CD4-positive, alpha-beta memory T cell (primary cell): Measurements from ENCODE around the gene COG7. TPM values are rescaled to one million over a fixed set of nuclear protein-coding genes. Genes with fewer than 3 reads are reported as not detected.
"Not testable (repeated sequence)": the region's sequence is repeated elsewhere in the genome, so short reads cannot be mapped to it uniquely, and the experiment has no call there.

Experiments used
- CTCF ChIA-PET: fragments of 350-600 bp; sonication (Branson Sonifier 250); formaldehyde crosslinking; loops from one replicate; lab custom pipeline; 2021; ENCODE audit warnings: inconsistent platforms; ENCODE audit not compliant: partially characterized antibody; lab: Charles Lee
- POLR2A ChIA-PET: fragments of 350-600 bp; sonication (Branson Sonifier 250); formaldehyde crosslinking; loops from one replicate; lab custom pipeline; 2021; ENCODE audit not compliant: partially characterized antibody; lab: Charles Lee
- DNase-seq, 5 donors: peaks; one replicate each; pipeline versions ENCODE4 v3.0.0 to v3.0.0-alpha.2; 2020 to 2022; ENCODE audit warnings: mixed read lengths in 1 of 5
- H3K27ac ChIP-seq: one replicate; pipeline ENCODE4 v1.7.0; 2013; ENCODE audit warnings: low read depth, low read length
- H3K27me3 ChIP-seq: 2 replicates; pipeline ENCODE4 v1.7.0; 2013; ENCODE audit warnings: mild to moderate bottlenecking, low read length, moderate library complexity; ENCODE audit not compliant: insufficient read depth
- H3K36me3 ChIP-seq: 2 replicates; pipeline ENCODE4 v1.7.0; 2013; ENCODE audit warnings: mild to moderate bottlenecking, low read length, moderate library complexity; ENCODE audit not compliant: insufficient read depth
- H3K4me1 ChIP-seq: 2 replicates; pipeline ENCODE4 v1.7.0; 2013; ENCODE audit warnings: mild to moderate bottlenecking, low read length, moderate library complexity; ENCODE audit not compliant: insufficient read depth
- H3K4me3 ChIP-seq, 2 donors: one replicate each; pipeline ENCODE4 v1.7.0; 2013; ENCODE audit warnings: low read length in 2 of 2, mild to moderate bottlenecking in 1 of 2
- H3K9me3 ChIP-seq, 2 donors: one replicate each; pipeline ENCODE4 v1.7.0; 2013; ENCODE audit warnings: low read length in 2 of 2, control low read depth in 1 of 2; ENCODE audit not compliant: control insufficient read depth in 1 of 2
- H3K27ac Mint-ChIP-seq, 7 donors: one replicate each; pipeline ENCODE4 v1.8.0; 2020 to 2021; ENCODE audit warnings: mixed read lengths in 7 of 7, mild to moderate bottlenecking in 6 of 7, inconsistent platforms in 3 of 7, moderate library complexity in 3 of 7
- H3K27me3 Mint-ChIP-seq, 2 donors: one replicate each; pipeline ENCODE4 v1.8.0; 2020 to 2021; ENCODE audit warnings: mixed read lengths in 2 of 2
- H3K36me3 Mint-ChIP-seq, 2 donors: one replicate each; pipeline ENCODE4 v1.8.0; 2020 to 2021; ENCODE audit warnings: mixed read lengths in 2 of 2, inconsistent platforms in 1 of 2, mild to moderate bottlenecking in 1 of 2
- H3K4me1 Mint-ChIP-seq, 4 donors: one replicate each; pipeline ENCODE4 v1.8.0; 2020 to 2021; ENCODE audit warnings: mixed read lengths in 4 of 4, mild to moderate bottlenecking in 1 of 4
- H3K4me3 Mint-ChIP-seq, 8 donors: one replicate each; pipeline ENCODE4 v1.8.0; 2020 to 2021; ENCODE audit warnings: mixed read lengths in 8 of 8, mild to moderate bottlenecking in 7 of 8, moderate library complexity in 6 of 8, inconsistent platforms in 3 of 8
- H3K9me3 Mint-ChIP-seq, 8 donors: one replicate each; pipeline ENCODE4 v1.8.0; 2020 to 2021; ENCODE audit warnings: mixed read lengths in 8 of 8, mild to moderate bottlenecking in 5 of 8, inconsistent platforms in 3 of 8, moderate library complexity in 1 of 8
- intact Hi-C: fragments of 100-400 bp; cut with micrococcal nuclease; formaldehyde crosslinking; loops from one replicate; pipeline ENCODE4 v1.15.1; 2023
- polyA plus RNA-seq, 2 donors: library from polyadenylated mRNA; unstranded; fragments of 300-500 nt; fragmentation: Illumina TruSeq; gene quantifications; one replicate each; pipeline ENCODE4 v1.2.3, GENCODE V29; 2021
- total RNA-seq, 2 experiments: library from RNA; stranded (reverse); gene quantifications; one replicate each; pipeline ENCODE4 v1.2.3, GENCODE V29; 2021

Gene COG7
- total and polyA plus RNA-seq, 4 experiments from 2014 or later = 11.4 to 24.7 (median 16.3) TPM

DNA sequence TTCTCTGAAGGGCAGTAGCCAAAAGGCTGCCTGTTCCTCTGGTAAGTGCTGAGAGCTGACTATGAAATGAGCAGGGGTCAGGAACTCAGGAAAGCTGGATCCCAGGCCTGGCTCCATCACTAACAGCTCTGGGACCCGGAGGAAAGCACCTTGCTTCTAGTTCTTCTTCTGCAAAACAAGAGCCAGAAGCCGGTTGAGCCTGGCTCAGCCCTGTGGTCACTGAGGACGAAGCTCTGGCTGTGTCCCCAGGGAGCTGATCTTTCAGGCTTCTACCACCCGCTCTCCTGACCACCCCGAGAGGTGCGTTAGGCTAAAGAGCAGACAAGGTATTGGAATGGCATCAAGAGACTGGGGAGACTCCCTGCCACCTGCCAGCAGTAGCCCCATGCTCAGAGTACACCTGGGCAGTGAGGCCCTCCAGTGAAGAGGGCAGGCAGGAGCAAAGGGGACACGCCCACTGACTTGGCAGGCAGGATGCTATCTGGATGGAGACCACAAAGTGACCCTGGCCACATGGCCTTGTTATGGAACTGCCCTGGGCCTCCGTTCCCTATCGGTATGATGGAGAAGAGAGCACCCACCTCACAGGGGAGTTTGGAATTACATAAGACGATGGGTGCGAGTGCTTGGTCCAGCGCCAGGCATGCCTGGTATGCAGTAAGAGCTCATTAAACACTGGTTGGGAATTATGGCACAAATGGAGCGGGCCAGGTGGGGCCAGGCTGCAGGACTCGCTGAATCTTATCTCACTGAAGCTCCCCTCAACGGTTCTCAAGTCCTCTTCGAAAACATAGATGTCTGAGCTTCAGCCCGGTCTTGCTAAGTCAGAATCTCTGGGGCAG, 61.4 kb downstream of the COG7 start:
- Mint-ChIP-seq H3K36me3 (peaks cover 50 to 70% of the 10 kb centered on the region in 2 donors), H3K4me1 (no peaks in the 10 kb centered on the region), H3K27ac (peak overlapping the region in 1 of 7 donors; percentile 29), H3K4me3 (no peak overlapping the region), H3K9me3 (no peaks in the 10 kb centered on the region), H3K27me3 (no peaks in the 10 kb centered on the region)
- Histone ChIP-seq H3K27me3 (no peaks in the 10 kb centered on the region), H3K36me3 (peaks cover 35% of the 10 kb centered on the region), H3K27ac (no peak overlapping the region), H3K4me3 (no peak overlapping the region), H3K4me1 (no peaks in the 10 kb centered on the region), H3K9me3 (no peaks in the 10 kb centered on the region)
- ChIA-PET POLR2A (no interaction called here), CTCF (no interaction called here)
- DNase-seq = no peak
- intact Hi-C loops = no loop called here

DNA sequence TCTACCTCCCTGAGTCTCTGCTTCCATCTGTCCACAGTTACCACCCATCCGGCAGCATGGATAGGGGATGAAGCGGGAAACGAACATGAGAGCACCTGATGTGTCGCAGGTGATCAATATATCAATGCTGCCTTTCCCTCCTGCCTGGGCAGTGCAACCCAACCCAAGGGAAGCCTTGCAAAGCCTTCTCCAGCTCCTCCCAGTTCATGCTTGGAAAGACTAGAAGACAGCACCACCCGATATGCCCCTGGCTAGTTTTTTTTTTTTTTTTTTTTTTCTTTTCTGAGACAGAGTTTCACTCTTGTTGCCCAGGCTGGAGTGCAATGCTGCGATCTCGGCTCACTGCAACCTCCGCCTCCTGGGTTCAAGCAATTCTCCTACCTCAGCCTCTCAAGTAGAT, 63.1 kb downstream of the COG7 start:
- H3K27ac ChIP-seq, H3K4me3 Mint-ChIP-seq, H3K9me3 ChIP-seq, H3K27ac Mint-ChIP-seq, intact Hi-C loops, H3K4me1 Mint-ChIP-seq, H3K4me3 ChIP-seq, H3K27me3 Mint-ChIP-seq, POLR2A ChIA-PET, H3K27me3 ChIP-seq, H3K4me1 ChIP-seq, H3K9me3 Mint-ChIP-seq, CTCF ChIA-PET, DNase-seq: not testable (repeated sequence)
- peaks cover 35% of the 10 kb centered on the region for H3K36me3 ChIP-seq
- peaks cover 42 to 58% of the 10 kb centered on the region in 2 donors for H3K36me3 Mint-ChIP-seq

DNA sequence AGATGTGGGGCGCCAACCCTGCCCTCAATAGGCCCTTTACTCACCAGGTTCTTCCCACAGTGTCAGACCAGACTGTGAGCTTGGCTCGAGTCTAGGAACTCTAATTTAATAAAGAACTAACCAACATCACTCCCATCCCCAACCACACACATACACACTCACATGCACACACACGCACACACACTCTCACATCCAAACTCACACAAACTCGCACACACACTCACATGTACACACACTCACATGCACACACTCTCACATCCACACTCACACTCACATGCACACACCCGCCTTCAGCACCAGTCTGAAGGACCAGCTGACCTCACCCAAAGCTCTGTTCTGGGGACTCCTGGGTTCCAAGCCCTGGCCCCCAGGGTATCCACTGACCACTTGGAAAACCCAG, 63.8 kb downstream of the COG7 start:
- no peak overlapping the region for H3K4me3 ChIP-seq
- no peak for DNase-seq
- H3K27ac ChIP-seq = no peak overlapping the region
- intact Hi-C loops = no loop called here
- POLR2A ChIA-PET = no interaction called here
- peaks cover 39 to 54% of the 10 kb centered on the region in 2 donors for H3K36me3 Mint-ChIP-seq
- H3K27me3 Mint-ChIP-seq = no peaks in the 10 kb centered on the region
- H3K27ac Mint-ChIP-seq = peak overlapping the region in 2 of 7 donors; percentile 7 to 85
- H3K4me1 ChIP-seq = no peaks in the 10 kb centered on the region
- peaks cover 35% of the 10 kb centered on the region for H3K36me3 ChIP-seq
- H3K27me3 ChIP-seq = no peaks in the 10 kb centered on the region
- CTCF ChIA-PET = no interaction called here
- no peaks in the 10 kb centered on the region for H3K9me3 ChIP-seq
- H3K9me3 Mint-ChIP-seq = no peaks in the 10 kb centered on the region
- H3K4me3 Mint-ChIP-seq = no peak overlapping the region
- H3K4me1 Mint-ChIP-seq = no peaks in the 10 kb centered on the region

DNA sequence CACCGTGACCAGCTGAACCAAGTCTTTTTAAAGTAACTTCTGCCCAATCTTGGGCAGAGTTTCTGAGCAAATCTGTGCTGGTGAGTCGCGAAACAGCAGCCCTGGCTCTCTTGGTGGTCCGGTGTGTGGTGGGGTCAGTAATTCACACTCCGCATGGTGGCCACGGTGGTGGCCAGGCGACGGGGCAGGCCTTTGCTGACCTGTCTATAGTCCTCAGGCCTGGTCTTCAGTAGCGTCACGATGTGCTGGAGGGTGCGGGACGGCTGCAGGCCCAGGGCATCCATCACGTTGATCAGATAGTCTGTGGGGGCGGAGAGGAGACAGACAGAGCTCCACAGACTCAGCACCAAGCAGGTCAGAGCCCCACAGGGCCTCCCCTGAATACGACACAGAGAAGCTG, 64.2 kb downstream of the COG7 start:
- Histone ChIP-seq H3K27ac (no peak overlapping the region), H3K4me3 (no peak overlapping the region), H3K9me3 (no peaks in the 10 kb centered on the region), H3K27me3 (no peaks in the 10 kb centered on the region), H3K36me3 (peaks cover 35% of the 10 kb centered on the region), H3K4me1 (no peaks in the 10 kb centered on the region)
- DNase-seq = no peak
- ChIA-PET CTCF (no interaction called here), POLR2A (no interaction called here)
- H3K4me1 Mint-ChIP-seq = no peaks in the 10 kb centered on the region
- no peak overlapping the region for H3K4me3 Mint-ChIP-seq
- H3K27ac Mint-ChIP-seq = no peak overlapping the region
- intact Hi-C loops = no loop called here
- H3K9me3 Mint-ChIP-seq = no peaks in the 10 kb centered on the region
- H3K27me3 Mint-ChIP-seq = no peaks in the 10 kb centered on the region
- peaks cover 39 to 51% of the 10 kb centered on the region in 2 donors for H3K36me3 Mint-ChIP-seq

DNA sequence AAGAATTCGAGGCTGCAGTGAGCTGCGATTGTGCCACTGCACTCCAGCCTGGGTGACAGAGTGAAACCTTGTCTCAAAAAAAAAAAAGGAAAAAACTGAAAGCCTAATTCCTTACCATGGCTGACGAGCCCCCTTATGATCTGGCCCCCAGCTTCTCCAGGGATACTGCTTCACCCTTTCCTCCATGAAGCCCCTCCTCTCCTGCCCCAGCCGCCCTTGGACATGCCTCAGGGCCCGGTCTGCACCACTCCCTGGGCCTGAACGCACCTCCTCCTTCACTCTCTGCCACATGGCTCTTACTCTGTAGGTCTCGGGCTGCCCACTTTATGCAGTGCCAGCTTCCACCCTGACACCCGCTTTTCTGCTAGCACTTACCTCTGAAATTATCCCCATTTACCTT, 65.3 kb downstream of the COG7 start:
- Histone ChIP-seq H3K4me3 (no peak overlapping the region), H3K27me3 (no peaks in the 10 kb centered on the region), H3K9me3 (no peaks in the 10 kb centered on the region), H3K36me3 (peaks cover 28% of the 10 kb centered on the region), H3K27ac (no peak overlapping the region), H3K4me1 (no peaks in the 10 kb centered on the region)
- Mint-ChIP-seq H3K27ac (peak overlapping the region in 1 of 7 donors; percentile 37), H3K4me3 (no peak overlapping the region), H3K9me3 (no peaks in the 10 kb centered on the region), H3K36me3 (peaks cover 33 to 41% of the 10 kb centered on the region in 2 donors), H3K27me3 (no peaks in the 10 kb centered on the region), H3K4me1 (no peaks in the 10 kb centered on the region)
- no peak for DNase-seq
- intact Hi-C loops = no loop called here
- ChIA-PET POLR2A (no interaction called here), CTCF (no interaction called here)

DNA sequence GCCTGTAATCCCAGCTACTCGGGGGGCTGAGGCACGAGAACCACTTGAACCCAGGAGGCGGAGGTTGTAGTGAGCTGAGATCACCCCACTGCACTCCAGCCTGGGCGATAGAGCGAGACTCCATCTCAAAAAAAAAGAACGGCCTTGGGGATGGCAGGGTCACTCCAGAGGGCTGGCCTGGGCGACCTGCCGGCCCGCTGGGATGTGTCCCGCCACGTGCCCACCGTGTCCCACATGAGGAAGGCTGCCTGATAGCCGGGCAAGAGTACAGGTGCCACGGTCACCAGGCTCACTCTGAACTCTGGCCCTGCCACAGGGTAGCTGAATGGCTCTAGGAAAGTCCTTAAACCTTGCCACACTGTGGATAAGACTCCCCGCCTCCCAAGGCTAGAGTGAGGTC, 67.5 kb downstream of the COG7 start:
- no peak for DNase-seq
- CTCF ChIA-PET = no interaction called here
- Mint-ChIP-seq H3K4me1 (no peaks in the 10 kb centered on the region), H3K27me3 (no peaks in the 10 kb centered on the region), H3K36me3 (peaks cover 17 to 19% of the 10 kb centered on the region in 2 donors), H3K4me3 (no peak overlapping the region), H3K27ac (no peak overlapping the region), H3K9me3 (no peaks in the 10 kb centered on the region)
- no peak overlapping the region for H3K27ac ChIP-seq
- POLR2A ChIA-PET = no interaction called here
- no peaks in the 10 kb centered on the region for H3K27me3 ChIP-seq
- no peaks in the 10 kb centered on the region for H3K9me3 ChIP-seq
- H3K4me3 ChIP-seq = no peak overlapping the region
- intact Hi-C loops = no loop called here
- peaks cover 12% of the 10 kb centered on the region for H3K36me3 ChIP-seq
- no peaks in the 10 kb centered on the region for H3K4me1 ChIP-seq

DNA sequence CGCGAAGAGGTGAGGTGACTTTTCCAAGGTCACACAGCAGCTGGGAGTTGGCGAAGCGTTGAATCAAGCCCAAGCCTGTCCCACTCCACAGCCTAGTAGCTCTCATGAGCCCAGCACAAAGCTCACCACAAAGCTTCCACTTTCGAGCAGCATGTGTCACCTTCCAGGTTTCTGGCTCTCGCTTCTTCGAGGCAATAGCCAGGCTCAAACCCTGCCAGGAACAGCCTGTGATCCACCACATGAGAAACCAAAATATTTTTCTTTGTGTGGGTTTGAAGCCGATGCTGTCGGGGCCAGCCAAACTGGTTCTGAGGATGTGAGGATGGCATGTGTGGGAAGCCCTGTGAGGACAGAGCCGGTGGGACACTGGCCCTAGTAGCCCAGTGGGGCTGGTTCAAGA, 68.1 kb downstream of the COG7 start:
- H3K4me3 Mint-ChIP-seq = no peak overlapping the region
- no peaks in the 10 kb centered on the region for H3K27me3 Mint-ChIP-seq
- H3K27ac Mint-ChIP-seq = no peak overlapping the region
- no peak for DNase-seq
- H3K4me1 Mint-ChIP-seq = no peaks in the 10 kb centered on the region
- intact Hi-C loops = no loop called here
- POLR2A ChIA-PET = no interaction called here
- H3K4me1 ChIP-seq = no peaks in the 10 kb centered on the region
- no peaks in the 10 kb centered on the region for H3K27me3 ChIP-seq
- H3K36me3 ChIP-seq = peaks cover 12% of the 10 kb centered on the region
- peaks cover 15 to 17% of the 10 kb centered on the region in 2 donors for H3K36me3 Mint-ChIP-seq
- no peak overlapping the region for H3K4me3 ChIP-seq
- no peaks in the 10 kb centered on the region for H3K9me3 ChIP-seq
- CTCF ChIA-PET = no interaction called here
- H3K27ac ChIP-seq = no peak overlapping the region
- H3K9me3 Mint-ChIP-seq = no peaks in the 10 kb centered on the region
